HepG2 (cell line): ENCODE data around the gene STK40. TPM values are rescaled to one million over a fixed set of nuclear protein-coding genes. Genes with fewer than 3 reads are reported as not detected.

Source experiments
- ETV5 ChIP-seq: IDR thresholded peaks from 2 replicates; pipeline ENCODE4 v1.6.1; 2018; ENCODE audit warnings: missing biosample characterization, missing genetic modification reagents, inconsistent platforms, borderline replicate concordance
- HNF4G ChIP-seq, 2 experiments: sonication (generic) in 1 of 2; formaldehyde crosslinking in 1 of 2; IDR thresholded peaks; 2 replicates each; pipeline versions ENCODE4 v1.4.0 to v1.6.1; 2011 to 2020; ENCODE audit warnings: borderline replicate concordance in 2 of 2, low read depth in 2 of 2, mild to moderate bottlenecking in 2 of 2, low read length in 1 of 2, missing genetic modification reagents in 1 of 2, moderate library complexity in 1 of 2
- HOXA9 ChIP-seq: sonication (generic); formaldehyde crosslinking; IDR thresholded peaks from 2 replicates; pipeline ENCODE4 v1.8.1; 2022; ENCODE audit warnings: missing genetic modification reagents, mild to moderate bottlenecking, moderate library complexity, borderline replicate concordance
- MAFG ChIP-seq: sonication (generic); formaldehyde crosslinking; IDR thresholded peaks from 2 replicates; pipeline ENCODE4 v1.5.1; 2020; ENCODE audit warnings: mild to moderate bottlenecking, missing genetic modification reagents
- MED1 ChIP-seq: sonication (generic); formaldehyde crosslinking; IDR thresholded peaks from 2 replicates; pipeline ENCODE4 v1.4.0; 2020; ENCODE audit warnings: missing genetic modification reagents
- MTF1 ChIP-seq: sonication (generic); formaldehyde crosslinking; IDR thresholded peaks from 2 replicates; pipeline ENCODE4 v1.5.0; 2020; ENCODE audit warnings: missing genetic modification reagents
- NCOR1 ChIP-seq: fragments of 200-600 bp; sonication (generic); IDR thresholded peaks from 2 replicates; pipeline ENCODE4 v1.7.0; 2017; ENCODE audit warnings: antibody characterized with exemption, low read length, borderline replicate concordance
- NFIB ChIP-seq: sonication (generic); formaldehyde crosslinking; IDR thresholded peaks from 2 replicates; pipeline ENCODE4 v1.9.0; 2021; ENCODE audit warnings: missing genetic modification reagents, mild to moderate bottlenecking, borderline replicate concordance
- RBM22 ChIP-seq: fragments of 200-400 bp; formaldehyde crosslinking; optimal IDR thresholded peaks from 2 replicates; pipeline ENCODE3; 2017; ENCODE audit warnings: mild to moderate bottlenecking, low read length, moderate library complexity
- SALL1 ChIP-seq: sonication (generic); formaldehyde crosslinking; IDR thresholded peaks from 2 replicates; pipeline ENCODE4 v1.8.0; 2022; ENCODE audit warnings: mild to moderate bottlenecking, missing genetic modification reagents
- SMAD9 ChIP-seq: sonication (generic); formaldehyde crosslinking; IDR thresholded peaks from 2 replicates; pipeline ENCODE4 v1.5.1; 2020; ENCODE audit warnings: mild to moderate bottlenecking, missing genetic modification reagents
- SOX13 ChIP-seq, 3 experiments: fragments of 450-650 bp in 1 of 3; sonication (generic) in 1 of 3; formaldehyde crosslinking in 1 of 3; IDR thresholded peaks in 2 of 3; conservative IDR thresholded peaks in 1 of 3; 2 replicates each; pipeline versions ENCODE4 v1.5.0 to v1.6.1; 2016 to 2020; ENCODE audit warnings: antibody characterized with exemption in 1 of 3, mild to moderate bottlenecking in 1 of 3, missing compliant biosample characterization in 1 of 3, missing genetic modification reagents in 1 of 3, moderate library complexity in 1 of 3
- U2AF1 ChIP-seq: fragments of 200-400 bp; formaldehyde crosslinking; optimal IDR thresholded peaks from 2 replicates; pipeline ENCODE3; 2017; ENCODE audit warnings: mild to moderate bottlenecking, low read depth, low read length
- YEATS2 ChIP-seq: sonication (generic); formaldehyde crosslinking; IDR thresholded peaks from 2 replicates; pipeline ENCODE4 v1.4.0; 2020; ENCODE audit warnings: missing genetic modification reagents, borderline replicate concordance
- YEATS4 ChIP-seq: sonication (generic); formaldehyde crosslinking; IDR thresholded peaks from 2 replicates; pipeline ENCODE4 v1.4.0; 2020; ENCODE audit warnings: missing genetic modification reagents, borderline replicate concordance
- ZNF292 ChIP-seq: sonication (generic); formaldehyde crosslinking; IDR thresholded peaks from 2 replicates; pipeline ENCODE4 v1.8.1; 2022; ENCODE audit warnings: mild to moderate bottlenecking, low read depth, missing genetic modification reagents, borderline replicate concordance
- ZNF335 ChIP-seq: sonication (generic); formaldehyde crosslinking; IDR thresholded peaks from 2 replicates; pipeline ENCODE4 v1.4.0; 2020; ENCODE audit warnings: missing genetic modification reagents
- polyA plus RNA-seq, 8 experiments: library from polyadenylated mRNA; depleted of rRNA in 3 of 8; stranded (reverse) in 7 of 8; unstranded in 1 of 8; fragments of >200 nt; fragmentation: Illumina TruSeq in 4 of 8; extraction: Trizol in 4 of 8; gene quantifications; 2 replicates each; pipeline versions ENCODE4 v1.2.1 to v1.2.3, GENCODE V29; 2011 to 2016; ENCODE audit warnings: low read depth in 4 of 8, missing spikeins in 1 of 8, mixed read lengths in 1 of 8; ENCODE audit not compliant: insufficient read depth in 1 of 8
- total RNA-seq, 5 experiments: library from RNA; depleted of rRNA; stranded (reverse); fragments of >200 nt; fragmentation: Illumina TruSeq; extraction: Trizol; gene quantifications; 2 replicates each; pipeline ENCODE4 v1.2.3, GENCODE V29; 2016; ENCODE audit warnings: low read depth in 1 of 5
- TF ChIP-seq, protein P1 (sequence below): sonication (generic); formaldehyde crosslinking; IDR thresholded peaks from 2 replicates; pipeline ENCODE4 v1.5.1; 2020; ENCODE audit warnings: mild to moderate bottlenecking, missing genetic modification reagents, moderate library complexity
- TF ChIP-seq, protein P2 (sequence below): sonication (generic); formaldehyde crosslinking; IDR thresholded peaks from 2 replicates; pipeline ENCODE4 v1.4.0; 2020; ENCODE audit warnings: mild to moderate bottlenecking, missing genetic modification reagents, borderline replicate concordance
- TF ChIP-seq, protein P3 (sequence below): conservative IDR thresholded peaks from 2 replicates; pipeline ENCODE4 v1.6.1; 2018; ENCODE audit warnings: missing genetic modification reagents

Gene STK40
- total and polyA plus RNA-seq, 2 of the 13 experiments (the other 11 are each of a cell fraction or from before 2014, with no cell fraction given) = 33.8 to 35.1 TPM

DNA sequence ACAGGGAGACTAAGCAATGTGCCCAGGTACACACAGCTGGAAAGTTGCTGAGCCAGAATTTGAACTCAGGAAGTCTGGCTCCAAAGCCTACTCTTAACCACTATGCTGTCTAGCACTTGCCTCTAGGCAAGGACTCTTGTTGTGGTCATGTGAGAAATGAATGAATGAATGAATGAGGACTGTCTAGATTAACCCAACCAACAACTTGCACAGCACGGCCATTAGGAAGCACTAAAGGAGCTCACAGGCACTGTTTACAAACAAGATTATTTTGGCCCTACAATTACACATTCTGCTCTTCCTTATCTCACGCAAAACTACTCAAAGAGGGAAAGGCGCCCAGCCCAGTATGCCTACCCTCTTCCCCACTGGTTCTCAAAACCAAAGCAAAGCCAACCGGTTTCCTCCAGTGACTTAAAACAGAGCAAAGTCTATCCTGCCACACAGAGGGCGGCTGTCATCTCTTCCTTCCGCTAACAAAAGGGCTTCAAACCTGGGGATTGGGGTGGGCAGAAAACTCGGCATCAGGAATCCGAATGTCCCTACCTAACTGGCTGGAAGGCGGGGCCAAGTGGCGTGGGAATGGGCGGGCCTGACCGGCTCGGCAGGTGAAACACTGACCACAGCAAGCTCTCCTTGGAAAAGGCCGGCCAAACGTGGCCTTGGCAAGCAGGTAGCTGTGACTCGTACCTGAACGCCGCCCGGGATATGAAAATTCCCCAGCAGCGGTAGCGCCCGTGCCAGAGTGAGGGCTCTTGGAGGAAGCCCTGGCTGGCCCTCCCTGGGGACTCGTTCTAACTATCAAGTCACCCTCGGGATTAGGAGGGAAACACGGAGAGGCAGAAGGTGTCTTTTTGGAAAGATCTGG, 948 bp downstream of the STK40 start (continued):
- TF ChIP-seq, protein P1, sequence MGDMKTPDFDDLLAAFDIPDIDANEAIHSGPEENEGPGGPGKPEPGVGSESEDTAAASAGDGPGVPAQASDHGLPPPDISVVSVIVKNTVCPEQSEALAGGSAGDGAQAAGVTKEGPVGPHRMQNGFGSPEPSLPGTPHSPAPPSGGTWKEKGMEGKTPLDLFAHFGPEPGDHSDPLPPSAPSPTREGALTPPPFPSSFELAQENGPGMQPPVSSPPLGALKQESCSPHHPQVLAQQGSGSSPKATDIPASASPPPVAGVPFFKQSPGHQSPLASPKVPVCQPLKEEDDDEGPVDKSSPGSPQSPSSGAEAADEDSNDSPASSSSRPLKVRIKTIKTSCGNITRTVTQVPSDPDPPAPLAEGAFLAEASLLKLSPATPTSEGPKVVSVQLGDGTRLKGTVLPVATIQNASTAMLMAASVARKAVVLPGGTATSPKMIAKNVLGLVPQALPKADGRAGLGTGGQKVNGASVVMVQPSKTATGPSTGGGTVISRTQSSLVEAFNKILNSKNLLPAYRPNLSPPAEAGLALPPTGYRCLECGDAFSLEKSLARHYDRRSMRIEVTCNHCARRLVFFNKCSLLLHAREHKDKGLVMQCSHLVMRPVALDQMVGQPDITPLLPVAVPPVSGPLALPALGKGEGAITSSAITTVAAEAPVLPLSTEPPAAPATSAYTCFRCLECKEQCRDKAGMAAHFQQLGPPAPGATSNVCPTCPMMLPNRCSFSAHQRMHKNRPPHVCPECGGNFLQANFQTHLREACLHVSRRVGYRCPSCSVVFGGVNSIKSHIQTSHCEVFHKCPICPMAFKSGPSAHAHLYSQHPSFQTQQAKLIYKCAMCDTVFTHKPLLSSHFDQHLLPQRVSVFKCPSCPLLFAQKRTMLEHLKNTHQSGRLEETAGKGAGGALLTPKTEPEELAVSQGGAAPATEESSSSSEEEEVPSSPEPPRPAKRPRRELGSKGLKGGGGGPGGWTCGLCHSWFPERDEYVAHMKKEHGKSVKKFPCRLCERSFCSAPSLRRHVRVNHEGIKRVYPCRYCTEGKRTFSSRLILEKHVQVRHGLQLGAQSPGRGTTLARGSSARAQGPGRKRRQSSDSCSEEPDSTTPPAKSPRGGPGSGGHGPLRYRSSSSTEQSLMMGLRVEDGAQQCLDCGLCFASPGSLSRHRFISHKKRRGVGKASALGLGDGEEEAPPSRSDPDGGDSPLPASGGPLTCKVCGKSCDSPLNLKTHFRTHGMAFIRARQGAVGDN (CRISPR knock-in tag) = peak; percentile 71
- TF ChIP-seq NFIB (no peak), RBM22 (no peak), NCOR1 (no peak; the same call in 1 of the 2 replicates), MAFG (CRISPR knock-in tag) (no peak), SOX13 (IDR thresholded peaks at IDR 0.05) (no peak), SOX13 (CRISPR knock-in tag; conservative IDR thresholded peaks at IDR 0.05 in 1 of 2, IDR thresholded peaks at IDR 0.05 in 1 of 2) (peak in 1 of 2 experiments; percentile 29; a peak in 1 of 4 replicates), HOXA9 (no peak), U2AF1 (peak; percentile 62), YEATS4 (CRISPR knock-in tag) (peak; percentile 61; the same call in 1 of the 2 replicates), MTF1 (CRISPR knock-in tag) (no peak), SMAD9 (no peak), MED1 (CRISPR knock-in tag) (peak; percentile 73), ZNF335 (CRISPR knock-in tag) (no peak), YEATS2 (peak; percentile 29; the same call in 1 of the 2 replicates), SALL1 (CRISPR knock-in tag) (peak; percentile 68), ETV5 (CRISPR knock-in tag) (peak; percentile 83; the same call in 1 of the 2 replicates), HNF4G (IDR thresholded peaks at IDR 0.05; ENCODE audit: borderline replicate concordance, low read depth, low read length) (peak; percentile 45; the same call in 1 of the 2 replicates), HNF4G (CRISPR knock-in tag; IDR thresholded peaks at IDR 0.05; ENCODE audit: borderline replicate concordance, low read depth) (0 out of 2 replicates have a peak, but pooled peaks have one; percentile 24), ZNF292 (CRISPR knock-in tag) (0 out of 2 replicates have a peak, but pooled peaks have one; percentile 28)
- TF ChIP-seq, protein P2, sequence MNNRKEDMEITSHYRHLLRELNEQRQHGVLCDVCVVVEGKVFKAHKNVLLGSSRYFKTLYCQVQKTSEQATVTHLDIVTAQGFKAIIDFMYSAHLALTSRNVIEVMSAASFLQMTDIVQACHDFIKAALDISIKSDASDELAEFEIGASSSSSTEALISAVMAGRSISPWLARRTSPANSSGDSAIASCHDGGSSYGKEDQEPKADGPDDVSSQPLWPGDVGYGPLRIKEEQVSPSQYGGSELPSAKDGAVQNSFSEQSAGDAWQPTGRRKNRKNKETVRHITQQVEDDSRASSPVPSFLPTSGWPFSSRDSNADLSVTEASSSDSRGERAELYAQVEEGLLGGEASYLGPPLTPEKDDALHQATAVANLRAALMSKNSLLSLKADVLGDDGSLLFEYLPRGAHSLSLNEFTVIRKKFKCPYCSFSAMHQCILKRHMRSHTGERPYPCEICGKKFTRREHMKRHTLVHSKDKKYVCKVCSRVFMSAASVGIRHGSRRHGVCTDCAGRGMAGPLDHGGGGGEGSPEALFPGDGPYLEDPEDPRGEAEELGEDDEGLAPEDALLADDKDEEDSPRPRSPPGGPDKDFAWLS = no peak
- TF ChIP-seq, protein P3, sequence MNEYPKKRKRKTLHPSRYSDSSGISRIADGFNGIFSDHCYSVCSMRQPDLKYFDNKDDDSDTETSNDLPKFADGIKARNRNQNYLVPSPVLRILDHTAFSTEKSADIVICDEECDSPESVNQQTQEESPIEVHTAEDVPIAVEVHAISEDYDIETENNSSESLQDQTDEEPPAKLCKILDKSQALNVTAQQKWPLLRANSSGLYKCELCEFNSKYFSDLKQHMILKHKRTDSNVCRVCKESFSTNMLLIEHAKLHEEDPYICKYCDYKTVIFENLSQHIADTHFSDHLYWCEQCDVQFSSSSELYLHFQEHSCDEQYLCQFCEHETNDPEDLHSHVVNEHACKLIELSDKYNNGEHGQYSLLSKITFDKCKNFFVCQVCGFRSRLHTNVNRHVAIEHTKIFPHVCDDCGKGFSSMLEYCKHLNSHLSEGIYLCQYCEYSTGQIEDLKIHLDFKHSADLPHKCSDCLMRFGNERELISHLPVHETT (CRISPR knock-in tag) = 0 out of 2 replicates have a peak, but pooled peaks have one; percentile 26
